GM08714 (cell line): ENCODE data around the gene ATG7.

ENCODE experiments used
- H3K4me3 ChIP-seq: fragments of 200-500 bp; sonication (Bioruptor generic); 2 replicates; pipeline ENCODE4 v1.5.1; 2014; ENCODE audit warnings: mild to moderate bottlenecking, low read length, inconsistent platforms
- ZNF274 ChIP-seq: IDR thresholded peaks from 2 replicates; pipeline ENCODE4 v1.6.1; 2012; ENCODE audit warnings: mild to moderate bottlenecking, low read depth, low read length

The ATG7 gene

DNA sequence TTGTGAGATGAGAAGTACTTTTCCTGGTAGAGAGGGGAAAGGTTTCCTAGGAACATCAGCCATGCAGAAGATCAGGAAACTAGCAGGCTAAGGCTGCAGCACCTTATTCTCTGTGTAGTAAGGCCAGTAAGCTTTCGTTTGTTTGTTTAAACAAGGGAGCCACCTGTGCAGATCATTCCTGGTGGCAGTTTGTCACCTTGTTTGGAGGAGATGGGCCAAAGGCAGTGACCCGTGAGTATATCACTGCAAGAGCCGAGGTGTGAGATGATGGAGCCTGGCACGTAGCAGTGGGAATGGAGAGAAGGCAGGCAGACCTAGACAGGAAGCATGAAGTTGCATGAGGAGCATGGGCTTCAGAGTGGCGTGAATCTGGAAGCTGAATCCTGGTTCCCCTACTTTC is 19.6 kb downstream of the ATG7 start:
- TF ChIP-seq ZNF274: no peak
- no peak overlapping the region for H3K4me3 ChIP-seq

DNA sequence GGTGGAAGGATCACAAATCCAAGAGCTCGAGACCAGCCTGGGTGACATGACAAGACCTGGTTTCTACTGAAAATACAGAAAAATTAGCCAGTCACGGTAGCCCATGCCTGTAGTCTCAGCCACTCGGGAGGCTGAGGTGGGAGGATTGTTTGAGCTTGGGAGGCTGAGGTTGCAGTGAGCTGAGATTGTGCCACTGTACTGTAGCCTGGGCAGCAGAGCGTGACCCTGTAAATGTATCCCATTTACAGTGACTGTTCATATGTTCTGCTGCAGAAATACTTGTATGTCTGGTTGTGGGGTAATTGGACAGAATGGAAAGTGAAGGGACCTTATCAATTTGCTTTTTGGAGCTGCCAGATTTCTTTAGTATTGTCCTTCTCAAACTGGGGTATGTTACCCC is 24.9 kb downstream of the ATG7 start:
- no peak for TF ChIP-seq ZNF274
- no peak overlapping the region for H3K4me3 ChIP-seq

DNA sequence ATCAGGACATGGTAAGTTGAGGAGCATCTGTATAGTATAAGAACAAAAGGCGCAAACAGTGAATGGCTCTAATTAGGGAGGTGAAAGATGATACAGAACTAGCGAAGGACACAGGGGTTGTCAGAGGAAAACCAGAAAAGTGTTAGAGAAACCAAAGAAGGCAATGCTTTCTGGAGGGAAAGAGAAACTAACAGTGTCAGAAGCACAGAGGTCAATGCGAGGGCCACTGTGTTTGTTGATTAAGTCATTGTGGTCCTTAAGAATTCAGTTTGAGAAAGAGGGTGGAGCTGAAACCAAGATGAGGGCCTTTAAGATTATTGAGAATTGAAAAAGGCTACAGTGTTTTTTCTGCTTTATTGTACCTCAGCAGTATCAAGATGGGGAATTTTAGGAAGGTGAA is 28.8 kb downstream of the ATG7 start:
- H3K4me3 ChIP-seq: no peak overlapping the region

DNA sequence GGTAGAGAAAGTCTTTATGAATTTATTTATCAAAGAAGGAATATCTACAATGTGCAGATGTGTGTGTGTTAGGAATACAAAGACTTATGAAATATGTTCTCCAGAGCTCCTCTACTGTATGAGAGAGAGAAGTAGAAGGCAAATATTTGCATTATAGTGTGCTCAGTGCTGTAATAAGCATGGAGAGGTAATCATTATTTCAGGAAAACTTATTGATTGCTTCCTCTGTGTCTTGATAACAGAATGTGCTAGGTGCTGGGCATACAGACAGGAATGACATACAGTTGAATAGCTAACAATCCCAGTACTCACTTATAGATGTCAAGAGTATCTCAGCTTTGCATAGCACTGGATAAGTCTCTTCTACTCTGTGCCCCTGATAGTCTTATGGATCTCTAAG is 30.2 kb downstream of the ATG7 start:
- no peak for TF ChIP-seq ZNF274

More for the DNA sequence above, 28.8 kb downstream of the ATG7 start:
- no peak for TF ChIP-seq ZNF274

DNA sequence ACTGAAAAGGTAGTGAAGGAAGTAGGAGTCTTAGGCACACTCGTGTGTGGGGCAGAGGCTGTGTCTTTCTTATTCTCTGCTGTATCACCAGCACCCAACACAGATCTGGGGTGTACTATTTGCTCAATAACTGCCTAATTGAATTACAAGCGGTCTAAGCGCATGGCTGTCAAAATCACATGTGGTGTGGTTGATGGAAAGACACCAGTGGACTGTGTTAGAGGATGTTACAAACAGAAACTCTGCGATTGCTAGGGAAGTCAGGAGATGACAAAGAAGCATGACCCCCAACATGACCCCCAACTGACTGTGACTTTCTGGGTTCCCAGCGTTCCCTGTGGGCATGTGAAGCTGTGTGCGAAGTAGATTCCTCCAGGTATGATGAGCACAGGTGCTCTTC is 32.0 kb downstream of the ATG7 start:
- no peak for TF ChIP-seq ZNF274
- no peak overlapping the region for H3K4me3 ChIP-seq

More for the DNA sequence above, 30.2 kb downstream of the ATG7 start:
- H3K4me3 ChIP-seq: no peak overlapping the region

DNA sequence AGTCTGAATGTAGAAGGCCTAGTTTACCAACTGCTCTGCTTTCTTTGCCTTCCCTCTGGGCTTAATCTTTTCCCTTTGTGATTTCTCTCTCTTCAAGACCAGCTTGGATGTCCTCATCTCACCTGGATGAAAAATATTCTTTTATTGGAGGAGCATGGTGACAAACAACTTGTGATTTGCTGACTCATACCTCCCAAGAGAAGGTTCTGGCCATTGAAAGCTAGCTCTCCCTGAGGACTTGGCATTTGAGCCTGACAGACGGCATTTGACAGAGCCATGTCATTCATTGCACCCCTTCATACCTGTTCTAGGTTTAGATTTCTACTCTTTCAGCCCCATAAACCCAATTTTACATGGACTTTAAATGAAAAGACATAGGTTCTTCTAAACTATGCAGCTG is 33.3 kb downstream of the ATG7 start:
- no peak for TF ChIP-seq ZNF274
- H3K4me3 ChIP-seq: no peak overlapping the region

DNA sequence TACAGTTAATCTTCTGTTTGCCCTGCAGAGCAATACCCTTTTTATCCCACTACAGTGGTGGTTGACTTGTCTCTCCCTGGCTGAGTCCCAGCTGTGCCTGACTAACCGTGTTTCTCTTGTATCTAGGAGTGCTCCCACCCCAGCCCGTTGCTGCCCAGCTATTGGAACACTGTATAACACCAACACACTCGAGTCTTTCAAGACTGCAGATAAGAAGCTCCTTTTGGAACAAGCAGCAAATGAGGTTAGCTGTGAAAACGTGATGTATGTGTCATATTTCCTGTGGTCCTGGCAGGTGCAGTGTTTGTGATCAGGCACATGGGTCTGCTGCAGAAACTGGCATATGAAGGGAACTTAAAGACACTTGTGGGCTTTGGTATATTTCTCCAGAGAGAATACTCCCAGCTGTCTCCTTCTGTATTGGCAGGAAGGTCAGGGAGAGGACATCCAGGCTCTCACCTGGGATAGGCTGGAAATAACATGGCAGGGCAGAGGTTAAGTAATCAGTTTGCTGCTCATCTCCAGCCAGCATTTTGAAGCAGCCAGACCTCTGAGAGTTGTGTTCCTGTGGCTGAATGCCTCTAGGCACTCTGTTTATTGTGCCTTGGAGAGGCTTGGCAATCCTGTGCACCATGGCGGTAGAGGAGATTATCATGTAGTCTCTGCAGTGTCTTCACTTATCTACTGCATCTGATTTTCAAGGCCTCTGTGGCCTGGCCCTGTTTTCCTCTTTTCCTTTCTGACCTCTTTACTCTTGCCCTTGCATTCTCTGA is 34.8 kb downstream of the ATG7 start:
- H3K4me3 ChIP-seq: no peak overlapping the region
- no peak for TF ChIP-seq ZNF274

DNA sequence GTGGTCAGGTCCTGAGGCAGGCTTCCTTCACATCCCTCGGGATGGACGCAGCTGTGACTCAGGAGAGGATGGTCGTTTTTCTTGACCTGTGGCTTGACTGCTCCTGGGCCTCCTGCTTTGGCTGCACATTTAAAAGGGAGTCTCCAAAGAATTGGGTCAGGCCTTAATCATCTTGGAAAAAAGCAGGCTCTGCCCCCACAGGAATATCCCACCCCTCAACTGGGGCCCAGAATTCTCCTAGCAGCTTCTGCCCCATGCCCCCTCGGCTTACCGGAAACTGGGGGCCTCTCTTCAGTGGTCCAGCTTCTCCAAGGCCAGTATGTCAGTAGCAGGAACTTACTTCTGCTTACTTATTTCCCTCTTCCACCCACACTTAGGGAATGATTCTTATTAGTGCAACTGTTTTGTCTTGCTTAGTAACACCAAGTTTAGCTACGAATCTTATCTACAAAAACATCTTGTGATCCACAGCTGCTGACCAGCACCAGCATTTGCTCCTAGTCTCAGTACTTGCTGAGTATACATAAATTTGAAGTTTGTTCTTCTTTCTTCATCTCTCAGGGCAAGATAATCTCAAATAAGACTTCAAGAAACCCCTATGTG is 35.7 kb downstream of the ATG7 start:
- no peak overlapping the region for H3K4me3 ChIP-seq
- no peak for TF ChIP-seq ZNF274

DNA sequence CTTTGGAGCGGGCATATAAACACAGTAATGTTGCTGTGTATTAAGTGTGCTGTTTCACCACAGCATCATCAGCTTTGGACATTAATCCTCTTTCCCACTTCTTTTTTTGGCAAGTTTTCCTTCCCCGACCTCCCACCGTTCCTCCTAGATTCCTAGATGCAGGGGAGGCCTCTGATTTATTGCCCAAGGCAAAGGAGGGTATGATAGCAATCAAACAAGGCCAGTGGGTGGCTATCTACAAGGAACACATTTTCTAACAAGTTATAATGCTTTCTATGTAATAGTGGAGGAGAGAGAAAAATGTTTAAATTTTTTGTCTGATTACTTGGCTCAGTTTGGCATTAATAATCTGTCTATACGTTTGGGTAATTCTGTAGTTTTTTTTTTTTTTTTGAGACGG is 38.1 kb downstream of the ATG7 start:
- no peak for TF ChIP-seq ZNF274

DNA sequence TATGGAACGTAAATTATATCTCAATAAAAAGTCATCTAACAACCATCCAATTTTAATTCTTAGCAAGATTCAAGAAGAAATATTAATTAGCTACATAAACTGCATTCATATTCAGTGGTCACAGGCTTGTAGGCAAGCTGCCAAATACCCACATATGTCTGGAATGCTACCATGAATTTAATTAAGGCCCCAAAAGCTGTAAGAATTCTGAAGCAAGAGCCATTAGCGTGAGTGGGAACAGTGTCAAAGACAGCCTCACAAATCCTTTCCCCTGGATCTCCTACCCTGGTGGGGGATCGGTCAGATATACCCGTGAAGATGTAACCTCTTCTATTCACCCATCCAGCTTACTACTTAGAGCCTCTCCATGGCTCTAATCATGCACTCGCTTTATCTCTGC is 40.0 kb downstream of the ATG7 start:
- no peak for TF ChIP-seq ZNF274

More for the DNA sequence above, 38.1 kb downstream of the ATG7 start:
- H3K4me3 ChIP-seq: no peak overlapping the region

DNA sequence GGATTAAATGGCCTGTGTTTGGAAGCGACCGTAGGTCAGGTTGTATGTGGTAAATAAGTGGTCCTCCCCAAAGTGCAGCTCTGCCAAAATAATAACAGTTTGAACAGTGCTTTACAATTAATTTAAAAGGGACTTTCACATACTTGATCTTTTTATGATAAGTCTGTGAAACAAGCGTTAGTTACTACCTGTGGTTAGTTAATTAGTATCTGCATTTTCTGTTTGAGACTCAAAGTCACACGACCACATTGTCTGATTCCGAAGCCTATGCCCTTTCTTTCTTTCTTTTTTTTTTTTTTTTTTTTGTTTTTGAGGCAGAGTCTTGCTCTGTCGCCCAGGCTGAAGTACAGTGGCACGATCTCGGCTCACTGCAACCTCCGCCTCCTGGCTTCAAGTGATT is 45.1 kb downstream of the ATG7 start:
- no peak overlapping the region for H3K4me3 ChIP-seq
- TF ChIP-seq ZNF274: no peak

More for the DNA sequence above, 40.0 kb downstream of the ATG7 start:
- H3K4me3 ChIP-seq: no peak overlapping the region

DNA sequence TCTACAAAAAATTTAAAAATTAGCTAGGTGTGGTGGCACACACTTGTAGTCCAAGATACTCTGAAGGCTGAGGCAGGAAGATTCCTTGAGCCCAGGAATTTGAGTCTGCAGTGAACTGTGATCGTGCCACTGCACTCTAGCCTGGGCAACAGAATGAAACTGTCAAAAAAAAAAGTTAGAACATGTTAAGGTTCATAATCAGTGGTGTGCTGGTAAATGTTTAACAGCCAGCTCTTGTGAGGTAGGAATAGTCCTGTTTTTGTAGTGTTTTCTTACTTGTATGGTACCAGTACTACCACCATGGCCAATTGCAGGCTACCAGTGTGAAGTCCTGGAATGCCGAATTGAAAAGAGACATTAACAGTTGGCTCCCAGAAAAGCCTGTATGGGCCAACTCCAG is 50.7 kb downstream of the ATG7 start:
- no peak overlapping the region for H3K4me3 ChIP-seq
- TF ChIP-seq ZNF274: no peak

DNA sequence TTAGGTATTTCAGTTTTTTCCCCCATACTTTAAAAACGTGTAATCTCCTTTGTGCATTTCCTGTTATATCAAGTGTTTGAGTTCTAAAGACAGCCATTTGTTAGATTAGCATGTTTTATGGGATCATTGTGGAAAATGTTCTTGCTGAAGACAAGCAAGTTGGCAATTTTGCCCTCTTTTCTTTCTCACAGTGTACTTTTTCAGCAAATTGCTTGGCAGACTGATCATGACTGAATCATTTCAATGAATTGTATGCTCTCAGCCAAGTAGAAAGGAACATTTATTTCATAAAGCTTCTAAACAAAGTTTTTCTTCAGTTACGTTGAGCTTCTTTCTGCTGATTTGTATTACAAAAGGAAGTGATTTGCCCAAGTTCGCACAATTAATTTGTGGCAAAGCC is 51.6 kb downstream of the ATG7 start:
- no peak for TF ChIP-seq ZNF274

DNA sequence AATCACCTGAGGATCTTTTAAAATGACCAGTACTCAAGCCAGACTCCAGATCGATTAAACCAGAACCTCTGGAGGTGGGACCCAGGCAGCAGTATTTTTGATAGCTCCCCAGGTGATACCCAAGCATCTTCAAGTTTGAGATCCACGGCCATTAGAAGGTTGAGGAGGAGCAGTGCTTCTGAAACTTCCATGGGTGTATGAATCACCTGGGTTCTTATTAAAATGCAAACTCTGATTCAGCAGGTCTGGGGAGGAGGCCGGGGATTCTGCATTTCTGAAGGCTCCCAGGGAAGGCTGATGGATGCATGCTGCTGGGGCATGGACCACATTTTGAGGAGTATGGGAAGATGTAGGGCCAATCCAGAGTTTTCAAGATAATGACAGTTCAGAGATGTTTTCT is 55.4 kb downstream of the ATG7 start:
- TF ChIP-seq ZNF274: no peak
- H3K4me3 ChIP-seq: no peak overlapping the region

More for the DNA sequence above, 51.6 kb downstream of the ATG7 start:
- H3K4me3 ChIP-seq: no peak overlapping the region

DNA sequence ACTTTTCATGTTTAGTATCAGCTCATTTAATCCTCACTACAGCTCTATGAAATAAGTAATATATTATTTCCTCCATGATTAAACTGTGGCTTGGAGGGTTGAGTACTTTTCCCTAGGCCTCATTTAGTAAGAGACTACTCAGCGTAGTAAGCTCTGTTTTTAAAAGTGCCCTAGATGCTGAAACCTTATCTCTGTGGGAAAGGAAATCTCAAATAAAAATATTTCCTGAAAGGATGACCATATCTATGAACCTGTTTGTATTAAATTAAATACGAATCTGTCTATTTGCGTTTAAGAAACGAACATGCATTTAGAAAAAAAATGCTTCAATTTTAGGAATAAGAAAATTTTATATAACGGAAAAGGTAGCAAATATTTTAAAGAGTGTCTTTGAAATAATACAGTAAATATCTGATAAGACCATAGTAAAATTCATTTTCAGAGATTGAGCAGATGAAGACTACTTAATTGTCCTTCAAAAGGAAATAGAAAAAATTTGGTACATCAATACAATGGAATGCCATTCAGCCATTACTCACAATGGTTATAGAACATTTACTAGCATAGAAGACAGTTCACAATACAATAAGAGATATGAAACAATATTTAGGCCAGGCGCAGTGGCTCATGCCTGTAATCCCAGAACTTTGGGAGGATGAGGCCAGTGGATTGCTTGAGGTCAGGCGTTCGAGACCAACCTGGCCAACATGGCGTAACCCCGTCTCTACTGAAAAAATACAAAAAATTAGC is 56.2 kb downstream of the ATG7 start:
- no peak for TF ChIP-seq ZNF274
- H3K4me3 ChIP-seq: no peak overlapping the region
